ENCODE measurements around the gene OR5H14. TPM values are rescaled to one million over a fixed set of nuclear protein-coding genes. Genes with fewer than 3 reads are reported as not detected.

OR5H14 gene
- total and polyA plus RNA-seq, 9 of the 15 experiments (the other 6 are each of a cell fraction or from before 2014, with no cell fraction given), result not detected

DNA sequence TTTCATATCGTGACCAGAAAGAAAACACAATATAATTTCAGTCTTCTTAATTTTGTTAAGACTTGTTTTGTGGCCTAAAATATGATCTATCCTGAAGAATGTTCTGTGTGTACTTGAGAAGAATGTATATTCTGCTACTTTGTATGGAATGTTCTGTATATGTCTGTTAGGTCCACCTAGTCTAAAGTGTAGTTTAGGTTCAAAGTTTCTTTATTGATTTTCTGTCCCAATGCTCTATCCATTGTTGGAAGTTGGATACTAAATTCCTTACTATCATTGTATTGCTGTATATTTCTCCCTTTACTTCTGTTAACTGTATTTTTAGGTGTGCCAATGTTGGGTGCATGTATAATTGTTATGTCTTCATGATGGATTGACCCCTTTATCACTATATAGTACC, 39.1 kb upstream of the OR5H14 start:
- in situ Hi-C loops (cut with MboI), result no loop called here
- no peak for TF ChIP-seq ZNF217 (CRISPR knock-in tag; IDR thresholded peaks at IDR 0.05)
- TF ChIP-seq NFIX (CRISPR knock-in tag; IDR thresholded peaks at IDR 0.05; ENCODE audit: low read depth), result no peak
- no peak for TF ChIP-seq BRF1 (IDR thresholded peaks at IDR 0.05; ENCODE audit: borderline replicate concordance, extremely low read depth, insufficient read length)
- TF ChIP-seq ETS2 (tag; IDR thresholded peaks at IDR 0.05; ENCODE audit: borderline replicate concordance, poor library complexity, severe bottlenecking), result no peak
- TF ChIP-seq, protein P1, sequence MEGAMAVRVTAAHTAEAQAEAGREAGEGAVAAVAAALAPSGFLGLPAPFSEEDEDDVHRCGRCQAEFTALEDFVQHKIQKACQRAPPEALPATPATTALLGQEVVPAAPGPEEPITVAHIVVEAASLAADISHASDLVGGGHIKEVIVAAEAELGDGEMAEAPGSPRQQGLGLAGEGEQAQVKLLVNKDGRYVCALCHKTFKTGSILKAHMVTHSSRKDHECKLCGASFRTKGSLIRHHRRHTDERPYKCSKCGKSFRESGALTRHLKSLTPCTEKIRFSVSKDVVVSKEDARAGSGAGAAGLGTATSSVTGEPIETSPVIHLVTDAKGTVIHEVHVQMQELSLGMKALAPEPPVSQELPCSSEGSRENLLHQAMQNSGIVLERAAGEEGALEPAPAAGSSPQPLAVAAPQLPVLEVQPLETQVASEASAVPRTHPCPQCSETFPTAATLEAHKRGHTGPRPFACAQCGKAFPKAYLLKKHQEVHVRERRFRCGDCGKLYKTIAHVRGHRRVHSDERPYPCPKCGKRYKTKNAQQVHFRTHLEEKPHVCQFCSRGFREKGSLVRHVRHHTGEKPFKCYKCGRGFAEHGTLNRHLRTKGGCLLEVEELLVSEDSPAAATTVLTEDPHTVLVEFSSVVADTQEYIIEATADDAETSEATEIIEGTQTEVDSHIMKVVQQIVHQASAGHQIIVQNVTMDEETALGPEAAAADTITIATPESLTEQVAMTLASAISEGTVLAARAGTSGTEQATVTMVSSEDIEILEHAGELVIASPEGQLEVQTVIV (CRISPR knock-in tag; IDR thresholded peaks at IDR 0.05; ENCODE audit: borderline replicate concordance), result no peak
- TF ChIP-seq ZNF232 (CRISPR knock-in tag; IDR thresholded peaks at IDR 0.05), result no peak
- no peak for TF ChIP-seq FOXP1 (CRISPR knock-in tag; IDR thresholded peaks at IDR 0.05)
- TF ChIP-seq, protein P2, sequence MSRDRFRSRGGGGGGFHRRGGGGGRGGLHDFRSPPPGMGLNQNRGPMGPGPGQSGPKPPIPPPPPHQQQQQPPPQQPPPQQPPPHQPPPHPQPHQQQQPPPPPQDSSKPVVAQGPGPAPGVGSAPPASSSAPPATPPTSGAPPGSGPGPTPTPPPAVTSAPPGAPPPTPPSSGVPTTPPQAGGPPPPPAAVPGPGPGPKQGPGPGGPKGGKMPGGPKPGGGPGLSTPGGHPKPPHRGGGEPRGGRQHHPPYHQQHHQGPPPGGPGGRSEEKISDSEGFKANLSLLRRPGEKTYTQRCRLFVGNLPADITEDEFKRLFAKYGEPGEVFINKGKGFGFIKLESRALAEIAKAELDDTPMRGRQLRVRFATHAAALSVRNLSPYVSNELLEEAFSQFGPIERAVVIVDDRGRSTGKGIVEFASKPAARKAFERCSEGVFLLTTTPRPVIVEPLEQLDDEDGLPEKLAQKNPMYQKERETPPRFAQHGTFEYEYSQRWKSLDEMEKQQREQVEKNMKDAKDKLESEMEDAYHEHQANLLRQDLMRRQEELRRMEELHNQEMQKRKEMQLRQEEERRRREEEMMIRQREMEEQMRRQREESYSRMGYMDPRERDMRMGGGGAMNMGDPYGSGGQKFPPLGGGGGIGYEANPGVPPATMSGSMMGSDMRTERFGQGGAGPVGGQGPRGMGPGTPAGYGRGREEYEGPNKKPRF (IDR thresholded peaks at IDR 0.05; ENCODE audit: low read depth, low read length), result no peak
- TF ChIP-seq, protein P3, sequence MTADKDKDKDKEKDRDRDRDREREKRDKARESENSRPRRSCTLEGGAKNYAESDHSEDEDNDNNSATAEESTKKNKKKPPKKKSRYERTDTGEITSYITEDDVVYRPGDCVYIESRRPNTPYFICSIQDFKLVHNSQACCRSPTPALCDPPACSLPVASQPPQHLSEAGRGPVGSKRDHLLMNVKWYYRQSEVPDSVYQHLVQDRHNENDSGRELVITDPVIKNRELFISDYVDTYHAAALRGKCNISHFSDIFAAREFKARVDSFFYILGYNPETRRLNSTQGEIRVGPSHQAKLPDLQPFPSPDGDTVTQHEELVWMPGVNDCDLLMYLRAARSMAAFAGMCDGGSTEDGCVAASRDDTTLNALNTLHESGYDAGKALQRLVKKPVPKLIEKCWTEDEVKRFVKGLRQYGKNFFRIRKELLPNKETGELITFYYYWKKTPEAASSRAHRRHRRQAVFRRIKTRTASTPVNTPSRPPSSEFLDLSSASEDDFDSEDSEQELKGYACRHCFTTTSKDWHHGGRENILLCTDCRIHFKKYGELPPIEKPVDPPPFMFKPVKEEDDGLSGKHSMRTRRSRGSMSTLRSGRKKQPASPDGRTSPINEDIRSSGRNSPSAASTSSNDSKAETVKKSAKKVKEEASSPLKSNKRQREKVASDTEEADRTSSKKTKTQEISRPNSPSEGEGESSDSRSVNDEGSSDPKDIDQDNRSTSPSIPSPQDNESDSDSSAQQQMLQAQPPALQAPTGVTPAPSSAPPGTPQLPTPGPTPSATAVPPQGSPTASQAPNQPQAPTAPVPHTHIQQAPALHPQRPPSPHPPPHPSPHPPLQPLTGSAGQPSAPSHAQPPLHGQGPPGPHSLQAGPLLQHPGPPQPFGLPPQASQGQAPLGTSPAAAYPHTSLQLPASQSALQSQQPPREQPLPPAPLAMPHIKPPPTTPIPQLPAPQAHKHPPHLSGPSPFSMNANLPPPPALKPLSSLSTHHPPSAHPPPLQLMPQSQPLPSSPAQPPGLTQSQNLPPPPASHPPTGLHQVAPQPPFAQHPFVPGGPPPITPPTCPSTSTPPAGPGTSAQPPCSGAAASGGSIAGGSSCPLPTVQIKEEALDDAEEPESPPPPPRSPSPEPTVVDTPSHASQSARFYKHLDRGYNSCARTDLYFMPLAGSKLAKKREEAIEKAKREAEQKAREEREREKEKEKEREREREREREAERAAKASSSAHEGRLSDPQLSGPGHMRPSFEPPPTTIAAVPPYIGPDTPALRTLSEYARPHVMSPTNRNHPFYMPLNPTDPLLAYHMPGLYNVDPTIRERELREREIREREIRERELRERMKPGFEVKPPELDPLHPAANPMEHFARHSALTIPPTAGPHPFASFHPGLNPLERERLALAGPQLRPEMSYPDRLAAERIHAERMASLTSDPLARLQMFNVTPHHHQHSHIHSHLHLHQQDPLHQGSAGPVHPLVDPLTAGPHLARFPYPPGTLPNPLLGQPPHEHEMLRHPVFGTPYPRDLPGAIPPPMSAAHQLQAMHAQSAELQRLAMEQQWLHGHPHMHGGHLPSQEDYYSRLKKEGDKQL (CRISPR knock-in tag; IDR thresholded peaks at IDR 0.05; ENCODE audit: borderline replicate concordance), result no peak
- no peak for TF ChIP-seq DDX20 (tag; IDR thresholded peaks at IDR 0.05; ENCODE audit: low read depth)

More for the DNA sequence above, 39.1 kb upstream of the OR5H14 start:
- ChIA-PET CTCF (ENCODE audit: low intra/inter-chr PET ratio) (no interaction called here), POLR2A (no interaction called here)
- Histone ChIP-seq H2AFZ (ENCODE audit: low read depth, low read length) (no peak overlapping the region), H3K27ac (ENCODE audit: extremely low read depth, low read depth, low read length) (no peak overlapping the region), H3K4me2 (ENCODE audit: insufficient read depth, low read length) (no peak overlapping the region), H3K4me3 (no peak overlapping the region), H3K27me3 (ENCODE audit: control insufficient read depth in 2 of 2, insufficient read depth in 2 of 2, low read length in 2 of 2) (no peaks in the 10 kb centered on the region), H4K20me1 (replicated peaks; ENCODE audit: control insufficient read depth, insufficient read depth, low read length) (no peaks in the 10 kb centered on the region), H3K79me2 (ENCODE audit: control insufficient read depth, insufficient read depth, low read length) (no peaks in the 10 kb centered on the region), H3K9ac (ENCODE audit: insufficient read depth in 1 of 2, low read depth in 2 of 2, low read length in 2 of 2) (no peak overlapping the region), H3K36me3 (ENCODE audit: control insufficient read depth, insufficient read depth, low read length) (no peaks in the 10 kb centered on the region), H3K9me1 (ENCODE audit: control insufficient read depth, insufficient read depth, low read length) (no peaks in the 10 kb centered on the region), H3K9me3 (replicated peaks; ENCODE audit: control insufficient read depth, insufficient read depth, low read depth, low read length) (no peaks in the 10 kb centered on the region), H3K4me1 (replicated peaks in 1 of 2; ENCODE audit: control insufficient read depth in 2 of 2, insufficient read depth in 2 of 2, low read length in 2 of 2) (no peaks in the 10 kb centered on the region)
- FAIRE-seq (no peak), DNase-seq (ENCODE audit: extremely low read depth in 1 of 4, low spot score in 3 of 4) (no peak), ATAC-seq (no peak)
- intact Hi-C loops (cut with micrococcal nuclease), result no loop called here
- no TSS peak for BruUV-seq (replicated peaks)
- 0% methylated on average over 1 of the region's 1 CpG for WGBS (ENCODE audit: insufficient coverage, low coverage, missing lambda C conversion rate)
